NCI-H524 treated with DMSO at 0.1 percent for 48 hours (cell line): ENCODE data around the gene PDYN.

Source experiments
- DNase-seq: peaks from one replicate; lab custom pipeline; 2025; lab: John Stamatoyannopoulos, UW

PDYN gene

GRCh38 chr20:1934721-1935573 is 58.9 kb downstream of the PDYN start:
- no peak for DNase-seq

- no peak for DNase-seq
Measured at GRCh38 chr20:1934156-1934555, 59.7 kb downstream of the PDYN start.

GRCh38 chr20:1933465-1933870 is 60.4 kb downstream of the PDYN start:
- no peak for DNase-seq

- no peak for DNase-seq
Measured at GRCh38 chr20:1932971-1933370, 60.9 kb downstream of the PDYN start.

- no peak for DNase-seq
Measured at GRCh38 chr20:1931830-1932229, 62.0 kb downstream of the PDYN start.

GRCh38 chr20:1930165-1930564 is 63.7 kb downstream of the PDYN start:
- DNase-seq, result no peak

GRCh38 chr20:1929460-1929859 is 64.4 kb downstream of the PDYN start:
- no peak for DNase-seq

GRCh38 chr20:1928782-1929181 is 65.1 kb downstream of the PDYN start:
- DNase-seq, result no peak
